ENCODE data around the gene METTL9.
A peak's percentile ranks its signal among the peaks of the same experiment; 100 is the strongest.
"Not testable (repeated sequence)": the region's sequence is repeated elsewhere in the genome, so short reads cannot be mapped to it uniquely, and the experiment has no call there.

The METTL9 gene

DNA sequence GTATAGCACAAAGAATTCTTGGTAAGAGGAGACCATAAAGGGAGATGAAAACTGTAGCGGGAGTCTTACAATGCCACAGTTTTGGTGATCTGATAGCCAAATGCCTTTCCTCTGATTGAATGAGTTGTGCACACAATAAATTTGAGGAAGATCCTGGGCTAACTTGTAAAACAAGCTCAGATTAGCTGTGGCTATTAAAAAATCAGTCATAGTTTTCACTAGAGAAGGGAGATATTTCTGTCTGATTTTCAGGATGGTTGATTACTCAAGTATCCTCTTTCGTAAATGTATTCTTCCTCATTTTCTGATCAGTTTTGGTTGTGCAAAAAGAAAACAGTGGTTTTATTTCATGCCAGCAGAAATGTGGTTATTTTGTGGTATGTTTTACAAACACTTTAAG is 9.1 kb upstream of the METTL9 start:
- Mint-ChIP-seq H3K4me3 (no peak overlapping the region), H3K9me3 (no peaks in the 10 kb centered on the region), H3K36me3 (ENCODE audit: low read depth) (no peaks in the 10 kb centered on the region), H3K4me1 (ENCODE audit: low read depth) (no peaks in the 10 kb centered on the region), H3K27ac (no peak overlapping the region), H3K27me3 (ENCODE audit: low read depth) (peaks cover 7% of the 10 kb centered on the region)

DNA sequence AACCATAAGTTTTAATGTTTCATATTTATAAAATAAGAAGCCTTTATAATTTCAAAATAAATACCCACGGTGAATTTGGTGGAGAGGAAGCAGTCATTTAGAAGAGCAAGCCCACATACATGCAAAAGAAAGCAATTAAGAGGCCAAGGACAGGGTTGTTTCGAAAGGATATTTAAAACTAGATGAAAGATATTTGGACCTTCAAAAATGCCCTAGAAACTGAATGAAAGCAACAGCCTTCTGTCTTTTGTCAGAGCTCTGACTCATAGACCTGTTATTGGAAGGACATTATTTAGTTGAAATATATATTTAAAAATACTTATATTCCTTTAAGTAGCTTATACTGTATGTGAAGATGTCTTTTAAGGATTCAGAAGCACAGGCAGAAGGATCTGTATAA is 8.6 kb upstream of the METTL9 start:
- H3K9me3 Mint-ChIP-seq, result no peaks in the 10 kb centered on the region
- H3K27ac Mint-ChIP-seq, result no peak overlapping the region
- H3K36me3 Mint-ChIP-seq (ENCODE audit: low read depth), result no peaks in the 10 kb centered on the region
- peaks cover 7% of the 10 kb centered on the region for H3K27me3 Mint-ChIP-seq (ENCODE audit: low read depth)
- H3K4me1 Mint-ChIP-seq (ENCODE audit: low read depth), result no peaks in the 10 kb centered on the region
- no peak overlapping the region for H3K4me3 Mint-ChIP-seq

DNA sequence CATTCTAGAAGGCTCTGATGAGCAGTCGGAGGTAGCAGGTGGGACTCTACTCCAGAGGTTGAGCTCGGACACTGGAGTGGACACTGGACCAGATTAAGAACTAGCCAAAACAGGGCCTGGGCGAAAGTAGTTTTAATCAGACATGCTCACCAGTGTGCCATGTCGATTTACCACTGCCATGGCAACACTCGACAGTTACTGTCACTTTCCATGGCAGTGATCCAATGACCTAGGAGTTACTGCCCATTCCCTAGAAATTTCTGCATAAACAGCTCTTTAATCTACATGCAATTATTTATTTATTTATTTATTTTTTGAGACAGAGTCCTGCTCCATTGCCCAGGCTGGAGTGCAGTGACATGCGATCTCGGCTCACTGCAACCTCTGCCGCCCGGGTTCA is 7.2 kb upstream of the METTL9 start:
- H3K4me3 Mint-ChIP-seq, result no peak overlapping the region
- no peak overlapping the region for H3K27ac Mint-ChIP-seq
- H3K4me1 Mint-ChIP-seq (ENCODE audit: low read depth), result peaks cover 1% of the 10 kb centered on the region
- no peaks in the 10 kb centered on the region for H3K36me3 Mint-ChIP-seq (ENCODE audit: low read depth)
- H3K27me3 Mint-ChIP-seq (ENCODE audit: low read depth), result peaks cover 7% of the 10 kb centered on the region
- no peaks in the 10 kb centered on the region for H3K9me3 Mint-ChIP-seq

DNA sequence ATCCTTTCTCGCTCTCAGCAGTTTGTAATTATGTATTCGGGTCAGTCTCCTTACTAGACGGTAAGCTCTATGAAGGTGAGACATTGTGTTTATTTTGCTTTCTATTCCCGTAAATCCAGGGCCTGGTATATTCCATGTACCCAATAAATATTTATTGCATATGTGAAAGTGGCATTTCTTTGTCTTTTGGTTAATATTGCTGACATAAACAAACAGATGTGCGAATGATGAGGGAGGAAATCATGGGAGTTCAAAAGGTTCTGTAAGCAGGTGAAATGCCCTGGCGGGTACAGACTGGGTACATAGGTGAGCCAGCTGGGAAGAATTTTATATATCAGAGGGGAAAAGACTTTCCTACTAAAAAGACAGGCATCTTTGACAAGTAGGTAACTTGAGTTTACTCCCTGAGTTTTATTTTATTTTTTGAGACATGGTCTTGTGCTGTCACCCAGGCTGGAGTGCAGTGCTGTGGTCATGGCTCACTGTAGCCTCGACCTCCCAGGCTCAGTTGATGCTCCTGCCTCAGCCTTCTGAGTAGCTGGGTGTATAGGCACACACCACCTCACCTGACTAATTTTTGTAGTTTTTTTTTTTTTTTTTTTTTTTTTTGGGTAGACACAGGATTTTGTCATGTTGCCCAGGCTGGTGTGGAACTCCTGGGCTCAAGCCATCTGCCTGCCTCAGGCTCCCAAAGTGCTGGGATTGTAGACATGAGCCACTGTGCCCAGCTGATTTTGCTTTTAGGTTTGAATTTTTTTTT is 5.7 kb upstream of the METTL9 start:
- Mint-ChIP-seq H3K36me3 (ENCODE audit: low read depth) (peaks cover 6% of the 10 kb centered on the region), H3K4me3 (no peak overlapping the region), H3K9me3 (no peaks in the 10 kb centered on the region), H3K27me3 (ENCODE audit: low read depth) (peaks cover 7% of the 10 kb centered on the region), H3K4me1 (ENCODE audit: low read depth) (peaks cover 14% of the 10 kb centered on the region), H3K27ac (no peak overlapping the region)

DNA sequence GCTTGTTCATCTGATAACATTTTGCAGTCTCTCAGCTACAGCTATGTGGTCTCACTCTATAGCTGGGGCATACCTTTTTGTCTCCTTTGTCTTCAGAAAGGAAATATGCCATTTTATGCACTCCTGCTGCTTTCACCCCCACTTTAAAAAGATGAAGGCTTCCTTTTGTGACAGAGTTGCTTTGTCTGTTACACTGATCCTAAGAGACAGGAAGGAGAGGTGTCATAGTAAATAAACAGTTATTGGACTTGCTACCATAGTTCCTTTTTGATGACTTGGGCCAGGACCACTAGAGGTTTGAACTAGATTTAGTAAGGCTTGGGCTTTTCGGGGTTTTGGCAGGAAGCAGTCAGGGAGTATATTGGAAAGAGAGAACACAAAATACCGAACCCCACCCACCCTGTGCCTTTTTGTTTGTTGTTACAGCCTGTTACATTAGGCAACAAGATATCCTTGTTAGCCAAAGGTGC is 1.8 kb upstream of the METTL9 start:
- no peaks in the 10 kb centered on the region for H3K9me3 Mint-ChIP-seq
- peak overlapping the region; percentile 89 for H3K27ac Mint-ChIP-seq
- H3K27me3 Mint-ChIP-seq (ENCODE audit: low read depth), result peaks cover 4% of the 10 kb centered on the region
- H3K4me3 Mint-ChIP-seq, result peak overlapping the region; percentile 84
- peaks cover 6% of the 10 kb centered on the region for H3K36me3 Mint-ChIP-seq (ENCODE audit: low read depth)
- H3K4me1 Mint-ChIP-seq (ENCODE audit: low read depth), result peaks cover 33% of the 10 kb centered on the region

DNA sequence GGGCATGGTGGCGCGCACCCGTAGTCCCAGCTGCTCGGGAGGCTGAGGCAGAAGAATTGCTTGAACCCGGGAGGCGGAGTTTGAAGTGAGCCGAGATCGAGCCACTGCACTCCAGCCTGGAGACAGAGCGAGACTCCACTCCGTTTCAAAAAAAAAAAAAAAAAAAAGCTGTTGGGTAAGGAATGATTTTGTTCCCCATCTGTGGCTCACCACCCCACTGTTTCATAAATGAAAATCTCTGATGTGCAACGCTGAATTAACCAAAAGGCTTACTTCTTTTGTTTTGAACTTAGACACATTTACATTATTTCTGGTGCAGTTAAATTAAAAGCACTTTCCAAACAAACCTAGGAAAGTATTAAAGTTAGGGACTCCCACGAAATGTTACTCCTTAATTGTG is 1.2 kb upstream of the METTL9 start:
- peak overlapping the region; percentile 89 for H3K27ac Mint-ChIP-seq
- H3K9me3 Mint-ChIP-seq, result no peaks in the 10 kb centered on the region
- peaks cover 33% of the 10 kb centered on the region for H3K4me1 Mint-ChIP-seq (ENCODE audit: low read depth)
- H3K36me3 Mint-ChIP-seq (ENCODE audit: low read depth), result peaks cover 6% of the 10 kb centered on the region
- peaks cover 3% of the 10 kb centered on the region for H3K27me3 Mint-ChIP-seq (ENCODE audit: low read depth)
- peak overlapping the region; percentile 84 for H3K4me3 Mint-ChIP-seq

DNA sequence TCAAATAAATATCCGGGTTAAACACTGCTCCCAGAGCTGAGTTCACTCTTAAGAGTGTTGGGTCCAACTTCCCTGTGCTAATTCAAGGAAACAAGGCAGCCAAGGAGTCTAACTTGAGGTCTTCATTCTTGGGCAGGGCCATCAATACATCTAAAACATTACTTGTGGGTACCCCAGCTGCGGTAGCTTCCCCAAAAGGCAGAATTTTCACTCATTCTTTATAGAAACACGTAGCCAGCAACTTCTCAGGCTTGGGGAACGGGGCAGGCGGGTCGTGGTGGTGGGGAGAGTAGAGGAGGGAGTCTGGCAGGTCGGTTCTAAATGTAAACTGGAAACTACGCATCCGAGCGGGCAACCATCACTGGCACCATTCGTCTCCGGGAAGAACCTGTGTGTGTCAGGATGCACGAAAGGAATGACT is 666 bp upstream of the METTL9 start:
- Mint-ChIP-seq H3K4me1 (ENCODE audit: low read depth) (peaks cover 33% of the 10 kb centered on the region), H3K27ac (peak overlapping the region; percentile 89), H3K36me3 (ENCODE audit: low read depth) (peaks cover 6% of the 10 kb centered on the region), H3K4me3 (peak overlapping the region; percentile 81), H3K9me3 (no peaks in the 10 kb centered on the region), H3K27me3 (ENCODE audit: low read depth) (no peaks in the 10 kb centered on the region)

DNA sequence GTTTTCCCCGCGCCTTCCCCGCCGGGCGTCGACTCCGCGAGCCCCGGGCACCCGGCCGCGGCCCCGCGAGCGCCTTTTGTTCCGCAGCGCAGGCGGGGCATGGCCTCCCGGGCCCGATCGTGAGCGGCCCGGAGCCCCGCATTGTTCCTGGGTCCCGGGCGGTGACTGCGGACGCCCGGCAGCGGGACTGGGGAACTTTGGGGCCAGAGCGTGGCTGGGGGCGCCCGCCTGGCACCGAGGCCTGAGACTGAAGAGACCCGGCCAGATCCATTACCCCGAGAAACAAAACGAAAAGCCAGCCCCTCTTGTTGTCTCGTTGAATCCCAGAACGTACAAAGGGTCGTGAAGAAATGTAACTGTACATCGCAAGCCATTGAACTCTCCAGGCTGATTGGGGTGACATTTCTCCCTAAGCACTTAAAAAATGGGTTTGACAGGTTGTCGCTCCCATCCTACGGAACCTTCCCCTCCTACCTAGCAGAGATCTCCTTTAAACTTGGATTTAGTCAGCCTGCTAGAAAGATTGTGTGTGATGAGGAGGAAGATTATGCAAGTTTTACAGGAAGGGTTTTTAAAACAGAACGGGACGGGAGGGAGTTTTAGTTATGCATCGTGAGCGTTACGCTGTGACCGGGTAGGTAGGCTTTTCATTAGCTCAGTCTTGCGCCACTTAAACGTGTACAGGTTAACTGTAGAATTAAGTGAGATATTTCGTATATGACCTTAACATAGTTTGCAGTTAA is 825 bp downstream of the METTL9 start:
- Mint-ChIP-seq H3K27me3 (ENCODE audit: low read depth) (no peaks in the 10 kb centered on the region), H3K27ac (peak overlapping the region; percentile 66), H3K36me3 (ENCODE audit: low read depth) (peaks cover 6% of the 10 kb centered on the region), H3K9me3 (no peaks in the 10 kb centered on the region), H3K4me1 (ENCODE audit: low read depth) (peaks cover 39% of the 10 kb centered on the region), H3K4me3 (peak overlapping the region; percentile 86)

DNA sequence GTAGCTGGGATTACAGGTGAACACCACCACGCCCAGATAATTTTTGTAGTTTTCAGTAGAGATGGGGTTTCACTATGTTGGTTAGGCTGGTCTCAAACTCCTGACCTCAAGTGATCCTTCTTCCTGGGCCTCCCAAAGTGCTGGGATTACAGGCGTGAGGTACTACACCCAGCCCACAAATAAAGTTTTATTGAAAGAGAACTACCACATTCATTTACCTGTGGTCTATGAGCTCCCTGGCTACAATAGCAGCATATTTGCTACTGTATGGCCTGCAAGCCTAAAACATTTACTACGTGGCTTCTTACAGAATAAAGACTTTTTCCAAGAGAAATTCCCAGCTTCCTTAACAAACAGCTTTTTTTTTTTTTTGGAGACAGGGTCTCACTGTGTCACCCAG is 3.4 kb downstream of the METTL9 start:
- Mint-ChIP-seq H3K4me1 (ENCODE audit: low read depth) (peaks cover 32% of the 10 kb centered on the region), H3K27ac (no peak overlapping the region), H3K27me3 (ENCODE audit: low read depth) (no peaks in the 10 kb centered on the region), H3K4me3 (no peak overlapping the region), H3K36me3 (ENCODE audit: low read depth) (peaks cover 4% of the 10 kb centered on the region), H3K9me3 (no peaks in the 10 kb centered on the region)

DNA sequence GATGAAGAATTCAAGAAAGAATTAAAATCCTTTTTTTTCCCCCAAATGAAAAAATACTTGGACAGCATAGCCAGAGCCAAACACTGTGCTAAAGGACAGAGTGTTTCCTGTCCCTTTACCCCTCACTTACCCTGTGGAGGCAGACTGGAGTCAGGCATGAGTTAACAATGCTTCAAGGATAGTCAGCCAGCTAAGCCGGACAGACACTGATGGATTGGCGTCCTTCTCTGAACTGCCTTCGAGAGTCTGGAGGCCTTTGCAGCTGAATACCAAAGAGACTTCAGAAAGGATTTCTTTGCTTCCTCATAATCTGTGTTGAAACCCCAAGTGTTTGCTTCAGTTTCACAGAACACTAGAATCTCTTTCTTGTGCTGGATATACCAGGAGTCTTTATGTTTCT is 4.6 kb downstream of the METTL9 start:
- Mint-ChIP-seq H3K4me3 (no peak overlapping the region), H3K9me3 (no peaks in the 10 kb centered on the region), H3K4me1 (ENCODE audit: low read depth) (peaks cover 34% of the 10 kb centered on the region), H3K27me3 (ENCODE audit: low read depth) (no peaks in the 10 kb centered on the region), H3K27ac (no peak overlapping the region), H3K36me3 (ENCODE audit: low read depth) (no peaks in the 10 kb centered on the region)

DNA sequence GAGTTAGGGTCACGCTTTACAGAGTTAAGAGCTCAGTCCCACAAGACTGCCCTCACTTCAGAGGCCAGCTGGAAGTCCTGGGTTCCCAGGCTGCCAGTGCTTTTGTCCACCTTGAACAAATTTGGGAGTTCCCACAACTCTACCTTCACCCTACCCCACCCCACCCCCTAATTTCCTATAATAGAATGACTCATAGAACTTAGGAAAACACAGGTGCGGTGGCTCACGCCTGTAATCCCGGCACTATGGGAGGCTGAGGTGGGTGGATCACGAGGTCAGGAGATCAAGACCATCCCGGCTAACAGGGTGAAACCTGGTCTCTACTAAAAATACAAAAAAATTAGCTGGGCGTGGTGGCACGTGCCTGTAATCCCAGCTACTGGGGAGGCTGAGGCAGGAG is 6.5 kb downstream of the METTL9 start:
- not testable (repeated sequence) for H3K27ac Mint-ChIP-seq
- H3K4me1 Mint-ChIP-seq (ENCODE audit: low read depth), result peaks cover 44% of the 10 kb centered on the region

DNA sequence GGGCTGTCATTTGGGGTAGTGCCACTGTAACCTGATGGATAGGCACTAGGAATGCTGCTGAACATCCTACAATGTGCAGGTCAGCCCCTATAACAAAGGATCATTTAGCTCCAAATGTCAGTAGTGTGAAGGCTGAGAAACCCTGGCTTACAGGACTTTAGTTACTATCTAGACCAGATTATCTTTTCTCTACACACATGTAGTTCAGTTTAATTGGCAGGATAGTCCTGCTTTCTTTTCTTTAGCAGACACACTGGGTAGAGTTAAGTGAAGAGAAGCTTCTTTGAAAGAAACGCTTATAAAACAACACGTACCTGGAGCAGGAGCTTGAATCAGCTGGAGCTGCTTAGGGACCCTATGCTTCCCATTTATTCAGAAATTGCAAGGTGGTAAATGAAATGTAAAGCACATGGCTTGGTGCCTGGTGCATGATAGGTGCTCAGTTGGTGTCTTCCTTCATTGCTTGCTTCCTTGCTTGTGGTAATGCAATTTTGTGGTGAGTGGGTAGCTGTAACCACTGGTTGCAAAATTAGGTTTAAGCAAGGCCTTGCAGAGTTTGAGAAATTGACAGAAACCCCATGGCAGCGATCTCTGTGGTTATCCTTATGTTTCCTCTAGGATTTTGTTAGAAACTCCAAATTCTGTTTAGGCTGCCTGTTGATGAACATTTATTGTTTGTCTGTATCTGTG is 9.4 kb downstream of the METTL9 start:
- Mint-ChIP-seq H3K4me1 (ENCODE audit: low read depth) (peaks cover 43% of the 10 kb centered on the region), H3K27ac (peak overlapping the region; percentile 26), H3K27me3 (ENCODE audit: low read depth) (no peaks in the 10 kb centered on the region), H3K4me3 (peak overlapping the region; percentile 10), H3K36me3 (ENCODE audit: low read depth) (peaks cover 3% of the 10 kb centered on the region), H3K9me3 (no peaks in the 10 kb centered on the region)

More for the DNA sequence above, 6.5 kb downstream of the METTL9 start:
- H3K4me3 Mint-ChIP-seq; H3K27me3 Mint-ChIP-seq (ENCODE audit: low read depth); H3K36me3 Mint-ChIP-seq (ENCODE audit: low read depth); H3K9me3 Mint-ChIP-seq: not testable (repeated sequence)

DNA sequence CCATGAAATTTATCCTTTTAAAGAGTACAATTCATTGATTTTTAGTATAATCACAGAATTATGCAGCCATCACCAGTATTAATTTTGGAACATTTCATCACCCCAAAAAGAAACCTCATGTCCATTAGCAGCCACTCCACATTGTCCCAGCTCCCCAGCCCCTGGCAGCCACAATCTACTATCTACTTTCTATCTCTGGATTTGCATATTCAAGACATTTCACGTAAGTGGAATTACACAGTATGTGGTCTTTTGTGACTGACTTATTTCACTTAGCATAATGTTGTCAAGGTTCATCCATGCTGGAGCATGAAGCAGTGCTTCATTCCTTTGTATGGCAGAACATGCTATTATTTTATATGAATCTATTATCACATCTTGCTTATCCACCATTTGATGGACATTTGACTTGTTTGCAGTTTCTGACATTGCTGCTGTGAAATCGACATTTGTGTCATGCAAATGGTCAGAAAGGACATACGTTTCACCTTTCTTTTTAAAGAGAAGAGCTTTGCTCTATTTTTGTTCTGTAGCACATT is 10.7 kb downstream of the METTL9 start:
- no peak overlapping the region for H3K27ac Mint-ChIP-seq
- no peak overlapping the region for H3K4me3 Mint-ChIP-seq
- peaks cover 9% of the 10 kb centered on the region for H3K36me3 Mint-ChIP-seq (ENCODE audit: low read depth)
- no peaks in the 10 kb centered on the region for H3K27me3 Mint-ChIP-seq (ENCODE audit: low read depth)
- H3K4me1 Mint-ChIP-seq (ENCODE audit: low read depth), result peaks cover 37% of the 10 kb centered on the region
- H3K9me3 Mint-ChIP-seq, result no peaks in the 10 kb centered on the region

DNA sequence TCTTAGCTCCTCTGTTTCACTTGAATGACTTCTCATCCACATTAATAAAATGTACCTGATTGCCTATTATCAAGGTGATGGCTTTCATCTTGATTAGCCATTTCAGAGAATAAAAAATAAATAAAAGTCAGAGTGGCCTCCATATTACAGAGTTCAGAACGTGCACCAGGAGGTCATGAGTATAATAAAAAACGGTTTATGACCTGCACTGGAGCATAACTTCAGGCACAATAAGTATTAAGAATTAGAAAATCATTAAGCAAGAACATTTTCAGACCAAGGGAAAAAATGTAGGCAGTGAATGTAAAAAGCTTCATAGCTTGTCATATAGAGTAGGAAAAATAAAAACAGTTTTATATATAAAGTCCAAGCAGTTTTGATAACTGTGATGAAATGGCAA is 11.4 kb downstream of the METTL9 start:
- Mint-ChIP-seq H3K9me3 (no peaks in the 10 kb centered on the region), H3K36me3 (ENCODE audit: low read depth) (peaks cover 9% of the 10 kb centered on the region), H3K4me1 (ENCODE audit: low read depth) (peaks cover 38% of the 10 kb centered on the region), H3K27me3 (ENCODE audit: low read depth) (no peaks in the 10 kb centered on the region), H3K4me3 (no peak overlapping the region), H3K27ac (no peak overlapping the region)
